Dermis microvascular lymphatic vessel endothelial cell (primary cell): Measurements from ENCODE around the gene MRLN. TPM values are rescaled to one million over a fixed set of nuclear protein-coding genes. Genes with fewer than 3 reads are reported as not detected.

Source experiments
- DNase-seq, 2 donors: peaks; one replicate each; pipeline versions ENCODE4 v3.0.0 to v3.0.0-alpha.2; 2010; ENCODE audit warnings: low read depth in 2 of 2
- total RNA-seq: library from RNA; depleted of rRNA; stranded (reverse); fragments of >200 nt; gene quantifications from 2 replicates; pipeline ENCODE4 v1.2.1, GENCODE V29; 2014

MRLN gene
- total RNA-seq, 1 donor from 2014 or later, result not detected

GRCh38 chr10:59706851-59707797 lies 46.1 kb downstream of the MRLN start:
- no peak for DNase-seq

GRCh38 chr10:59705931-59706330 lies 47.3 kb downstream of the MRLN start:
- DNase-seq, result no peak

- DNase-seq, result no peak
Measured at GRCh38 chr10:59704630-59705029, 48.6 kb downstream of the MRLN start.

GRCh38 chr10:59702347-59702746 lies 50.9 kb downstream of the MRLN start:
- no peak for DNase-seq

- DNase-seq, result no peak
Measured at GRCh38 chr10:59700709-59701108, 52.5 kb downstream of the MRLN start.

- no peak for DNase-seq
Measured at GRCh38 chr10:59698326-59698725, 54.9 kb downstream of the MRLN start.

GRCh38 chr10:59695637-59696036 lies 57.6 kb downstream of the MRLN start:
- DNase-seq, result no peak

- DNase-seq, result no peak
Measured at GRCh38 chr10:59694936-59695335, 58.3 kb downstream of the MRLN start.

- DNase-seq, result no peak
Measured at GRCh38 chr10:59692113-59692512, 61.1 kb downstream of the MRLN start.

GRCh38 chr10:59688921-59689351 lies 64.3 kb downstream of the MRLN start:
- DNase-seq, result peak in 1 of 2 donors; percentile 15

GRCh38 chr10:59687657-59688056 lies 65.6 kb downstream of the MRLN start:
- DNase-seq, result no peak

Other genes with a start within 250 kb of the MRLN start
- gene SLC16A9, start 43.6 kb downstream of the MRLN start, total RNA-seq, result 0.26 TPM in 1 of 2 replicates, not detected in the other
- gene CCDC6, start 153.1 kb upstream of the MRLN start, total RNA-seq, result 16.4 and 17.6 TPM in 2 replicates